ENCODE data around the gene TRAPPC3. TPM values are rescaled to one million over a fixed set of nuclear protein-coding genes. Genes with fewer than 3 reads are reported as not detected.

TRAPPC3 gene
- total and polyA plus RNA-seq, 7 donors: 34.8 to 91.8 (median 43.8) TPM

- Histone ChIP-seq H3K27me3 (ENCODE audit: insufficient read depth in 3 of 3, low read length in 2 of 3) (no peaks in the 10 kb centered on the region), H3K27ac (peak overlapping the region; percentile 94)
Observed at GRCh38 chr1:36163426-36163825, 14.1 kb upstream of the TRAPPC3 start.

GRCh38 chr1:36162680-36163239 is 13.5 kb upstream of the TRAPPC3 start:
- 40 to 80% (median 60%) methylated on average over 1 of the region's 1 CpG for WGBS, 3 donors
- H3K27me3 ChIP-seq (ENCODE audit: insufficient read depth in 3 of 3, low read length in 2 of 3): no peaks in the 10 kb centered on the region
- peak overlapping the region; percentile 94 for H3K27ac ChIP-seq
- no peaks in the 10 kb centered on the region for H3K9me3 ChIP-seq
- peak overlapping the region; percentile 39 for H3K4me3 ChIP-seq
- H3K36me3 ChIP-seq (ENCODE audit: insufficient read depth in 1 of 2, low read depth in 1 of 2): peaks cover 0 to 4% of the 10 kb centered on the region in 2 donors
- peaks cover 87% of the 10 kb centered on the region for H3K4me1 ChIP-seq
- ATAC-seq: no peak
- intact Hi-C loops (cut with DNase I): loop anchor here in 1 of 2 donors (10.0 kb wide), 1 partner anchor 1862 kb away; no protein-coding TSS in a partner anchor
- DNase-seq: no peak
- no peak for TF ChIP-seq CTCF (IDR thresholded peaks at IDR 0.05)

More at GRCh38 chr1:36163426-36163825, 14.1 kb upstream of the TRAPPC3 start:
- DNase-seq (no peak), ATAC-seq (no peak)
- H3K9me3 ChIP-seq: no peaks in the 10 kb centered on the region
- no peak for TF ChIP-seq CTCF (IDR thresholded peaks at IDR 0.05)
- no peak overlapping the region for H3K4me3 ChIP-seq
- intact Hi-C loops (cut with DNase I): loop anchor here in 1 of 2 donors (10.0 kb wide), 1 partner anchor 1861 kb away; no protein-coding TSS in a partner anchor
- peaks cover 87% of the 10 kb centered on the region for H3K4me1 ChIP-seq
- peaks cover 0 to 4% of the 10 kb centered on the region in 2 donors for H3K36me3 ChIP-seq (ENCODE audit: insufficient read depth in 1 of 2, low read depth in 1 of 2)

GRCh38 chr1:36161641-36162531 is 12.6 kb upstream of the TRAPPC3 start:
- H3K36me3 ChIP-seq (ENCODE audit: insufficient read depth in 1 of 2, low read depth in 1 of 2): no peaks in the 10 kb centered on the region
- intact Hi-C loops (cut with DNase I): loop anchor here in 1 of 2 donors (10.0 kb wide), 1 partner anchor 1863 kb away; no protein-coding TSS in a partner anchor
- DNase-seq: peak in 1 of 2 donors; percentile 32
- no peak for TF ChIP-seq CTCF (IDR thresholded peaks at IDR 0.05)
- H3K9me3 ChIP-seq: no peaks in the 10 kb centered on the region
- peak; percentile 36 to 72 (median 50) for ATAC-seq
- H3K27ac ChIP-seq: peak overlapping the region; percentile 94
- H3K4me1 ChIP-seq: peaks cover 81% of the 10 kb centered on the region
- peak overlapping the region; percentile 61 for H3K4me3 ChIP-seq
- no peaks in the 10 kb centered on the region for H3K27me3 ChIP-seq (ENCODE audit: insufficient read depth in 3 of 3, low read length in 2 of 3)
- 12 to 30% (median 17%) methylated on average over 13 to 14 of the region's 14 CpGs for WGBS, 3 donors

- peak; percentile 25 to 39 (median 34) for ATAC-seq
- H3K27me3 ChIP-seq (ENCODE audit: insufficient read depth in 3 of 3, low read length in 2 of 3): no peaks in the 10 kb centered on the region
- no peaks in the 10 kb centered on the region for H3K9me3 ChIP-seq
- H3K4me3 ChIP-seq: peak overlapping the region; percentile 61
- H3K4me1 ChIP-seq: peaks cover 73% of the 10 kb centered on the region
- peak overlapping the region; percentile 94 for H3K27ac ChIP-seq
- intact Hi-C loops (cut with DNase I): loop anchor here in 1 of 2 donors (10.0 kb wide), 1 partner anchor 1864 kb away; no protein-coding TSS in a partner anchor
- 2 to 8% (median 5%) methylated on average over 12 of the region's 12 CpGs for WGBS, 3 donors
- peak; percentile 71 to 83 for DNase-seq
- peak; percentile 28 for TF ChIP-seq CTCF (IDR thresholded peaks at IDR 0.05)
- H3K36me3 ChIP-seq (ENCODE audit: insufficient read depth in 1 of 2, low read depth in 1 of 2): no peaks in the 10 kb centered on the region
Observed at GRCh38 chr1:36160949-36161485, 11.7 kb upstream of the TRAPPC3 start.
